HCT116 (cell line): ENCODE results near the gene PPP1R12B. TPM values are rescaled to one million over a fixed set of nuclear protein-coding genes. Genes with fewer than 3 reads are reported as not detected.

ENCODE experiments used
- ATAC-seq: fragments of 200-7000 bp; cut with Tn5 transposase; 2 replicates; pipeline ENCODE4 v1.9.1; 2020; ENCODE audit warnings: mild to moderate bottlenecking, moderate library complexity
- BruUV-seq: library from RNA; stranded (reverse); fragments of 400-500 nt; replicated peaks from 2 replicates; lab custom pipeline; 2021; lab: Mats Ljungman, UMichigan
- CTCF ChIA-PET: fragments of 300-600 bp; sonication (Branson Sonifier 250); formaldehyde crosslinking; loops from one replicate; lab custom pipeline; 2021; ENCODE audit warnings: antibody characterized with exemption; lab: Charles Lee
- POLR2A ChIA-PET: fragments of 300-600, 350-600 bp; sonication (Branson Sonifier 250); formaldehyde crosslinking; loops from one replicate; lab custom pipeline; 2021; ENCODE audit warnings: antibody characterized with exemption; lab: Charles Lee
- RAD21 ChIA-PET, 2 experiments: fragments of 300-600 bp; sonication (Branson Sonifier 250); formaldehyde crosslinking; loops; one replicate each; lab custom pipeline; 2023; ENCODE audit warnings: low total read pairs in 2 of 2; ENCODE audit not compliant: uncharacterized antibody in 2 of 2, unreplicated experiment in 2 of 2, low non-redundant PET in 1 of 2; lab: Charles Lee
- DNase-seq: peaks from one replicate; pipeline ENCODE4 v3.0.0-alpha.2; 2010; ENCODE audit warnings: low read depth, low spot score
- H2AFZ ChIP-seq: fragments of 200-600 bp; shearing (Covaris generic), sonication (generic); 2 replicates; pipeline ENCODE4 v1.6.1; 2017; ENCODE audit warnings: low read depth, mixed run types, mixed read lengths, antibody characterized with exemption, low read length; ENCODE audit not compliant: poor library complexity, severe bottlenecking
- H3K27ac ChIP-seq: 2 replicates; pipeline ENCODE4 v1.5.1; 2012; ENCODE audit warnings: low read depth, low read length
- H3K27me3 ChIP-seq: fragments of 200-600 bp; sonication (generic); 2 replicates; pipeline ENCODE4 v1.6.1; 2016; ENCODE audit warnings: mixed run types, low read length, mixed read lengths; ENCODE audit not compliant: insufficient read depth
- H3K36me3 ChIP-seq, 2 experiments: fragments of 200-500 bp in 1 of 2; fragments of 200-600 bp in 1 of 2; sonication (Bioruptor generic) in 1 of 2; sonication (generic) in 1 of 2; 2 replicates each; pipeline versions ENCODE4 v1.5.1 to v1.6.1; 2014 to 2016; ENCODE audit warnings: low read length in 2 of 2, inconsistent platforms in 1 of 2, mixed read lengths in 1 of 2, mixed run types in 1 of 2; ENCODE audit not compliant: insufficient read depth in 2 of 2, control insufficient read depth in 1 of 2
- H3K4me1 ChIP-seq, 2 experiments: fragments of 200-600 bp in 1 of 2; sonication (generic) in 1 of 2; 2 replicates each; pipeline versions ENCODE4 v1.5.1 to v1.6.1; 2012 to 2017; ENCODE audit warnings: low read length in 2 of 2, inconsistent platforms in 1 of 2, mild to moderate bottlenecking in 1 of 2, mixed read lengths in 1 of 2, mixed run types in 1 of 2, moderate library complexity in 1 of 2; ENCODE audit not compliant: insufficient read depth in 2 of 2, control insufficient read depth in 1 of 2
- H3K4me2 ChIP-seq: fragments of 200-600 bp; sonication (generic); 2 replicates; pipeline ENCODE4 v1.6.1; 2017; ENCODE audit warnings: mixed run types, low read length, mixed read lengths
- H3K4me3 ChIP-seq, 2 experiments: fragments of 200-600 bp in 1 of 2; sonication (generic) in 1 of 2; replicated peaks in 1 of 2; 2 replicates each; pipeline ENCODE4 v1.5.1; 2011 to 2016; ENCODE audit warnings: low read length in 2 of 2, control low read depth in 1 of 2, low read depth in 1 of 2, mild to moderate bottlenecking in 1 of 2, mixed read lengths in 1 of 2, mixed run types in 1 of 2
- H3K79me2 ChIP-seq: fragments of 200-600 bp; sonication (generic); 2 replicates; pipeline ENCODE4 v1.6.1; 2017; ENCODE audit warnings: mild to moderate bottlenecking, mixed run types, low read length, moderate library complexity, mixed read lengths; ENCODE audit not compliant: insufficient read depth
- H3K9ac ChIP-seq: fragments of 200-600 bp; sonication (generic); 2 replicates; pipeline ENCODE4 v1.6.1; 2016; ENCODE audit warnings: low read length, mixed read lengths
- H3K9me2 ChIP-seq: fragments of 200-600 bp; sonication (generic), shearing (Covaris generic); 2 replicates; pipeline ENCODE4 v1.6.1; 2017; ENCODE audit warnings: mixed run types, mild to moderate bottlenecking, moderate library complexity; ENCODE audit not compliant: insufficient read depth
- H3K9me3 ChIP-seq, 2 experiments: fragments of 200-500 bp in 1 of 2; fragments of 200-600 bp in 1 of 2; sonication (Bioruptor generic) in 1 of 2; sonication (generic) in 1 of 2; 2 replicates each; pipeline ENCODE4 v1.6.1; 2014 to 2017; ENCODE audit warnings: low read length in 2 of 2, mixed read lengths in 2 of 2, inconsistent platforms in 1 of 2, low read depth in 1 of 2, mild to moderate bottlenecking in 1 of 2, mixed run types in 1 of 2, moderate library complexity in 1 of 2; ENCODE audit not compliant: control insufficient read depth in 1 of 2, insufficient read depth in 1 of 2
- H4K20me1 ChIP-seq: fragments of 200-600 bp; sonication (generic), shearing (Covaris generic); 2 replicates; pipeline ENCODE4 v1.6.1; 2017; ENCODE audit warnings: mixed run types, mild to moderate bottlenecking, moderate library complexity; ENCODE audit not compliant: insufficient read depth
- CTCF ChIP-seq, 3 experiments: fragments of 200-600 bp in 1 of 3; sonication (generic) in 1 of 3; IDR thresholded peaks in 2 of 3; conservative IDR thresholded peaks in 1 of 3; 2 replicates each; pipeline ENCODE4 v1.5.1; 2012 to 2017; ENCODE audit warnings: low read depth in 2 of 3, low read length in 2 of 3, antibody characterized with exemption in 1 of 3, borderline replicate concordance in 1 of 3, control low read depth in 1 of 3, mild to moderate bottlenecking in 1 of 3, mixed read lengths in 1 of 3, mixed run types in 1 of 3, moderate library complexity in 1 of 3; ENCODE audit not compliant: insufficient read depth in 1 of 3
- ELF1 ChIP-seq: IDR thresholded peaks from 2 replicates; pipeline ENCODE4 v1.6.1; 2012; ENCODE audit warnings: low read depth, borderline replicate concordance
- POLR2A ChIP-seq: IDR thresholded peaks from 2 replicates; pipeline ENCODE4 v1.7.0; 2011; ENCODE audit warnings: borderline replicate concordance; ENCODE audit not compliant: insufficient read depth, insufficient read length; ENCODE audit errors: extremely low read depth
- RAD21 ChIP-seq: IDR thresholded peaks from 2 replicates; pipeline ENCODE4 v1.6.1; 2012; ENCODE audit warnings: low read depth, mild to moderate bottlenecking
- REST ChIP-seq: IDR thresholded peaks from 2 replicates; pipeline ENCODE4 v1.6.1; 2012; ENCODE audit warnings: low read depth
- SIN3A ChIP-seq: IDR thresholded peaks from 2 replicates; pipeline ENCODE4 v1.6.1; 2012; ENCODE audit warnings: low read depth
- SP1 ChIP-seq: IDR thresholded peaks from 2 replicates; pipeline ENCODE4 v1.6.1; 2012; ENCODE audit warnings: low read depth
- SRF ChIP-seq: IDR thresholded peaks from 2 replicates; pipeline ENCODE4 v1.6.1; 2012; ENCODE audit warnings: low read depth
- TCF7L2 ChIP-seq: IDR thresholded peaks from 2 replicates; pipeline ENCODE4 v1.7.0; 2011; ENCODE audit warnings: borderline replicate concordance, inconsistent platforms; ENCODE audit not compliant: insufficient read depth, insufficient read length; ENCODE audit errors: extremely low read depth
- YY1 ChIP-seq: IDR thresholded peaks from 2 replicates; pipeline ENCODE4 v1.6.1; 2011; ENCODE audit warnings: low read length, low read depth, moderate library complexity, mild to moderate bottlenecking; ENCODE audit not compliant: insufficient replicate concordance; ENCODE audit errors: extremely low read depth
- ZBTB33 ChIP-seq: IDR thresholded peaks from 2 replicates; pipeline ENCODE4 v1.6.1; 2011; ENCODE audit warnings: mild to moderate bottlenecking, low read length, moderate library complexity; ENCODE audit not compliant: insufficient replicate concordance; ENCODE audit errors: extremely low read depth
- ZFX ChIP-seq: fragments of 450-650 bp; IDR thresholded peaks from 2 replicates; pipeline ENCODE4 v1.6.1; 2017
- intact Hi-C: fragments of 100-400 bp; cut with micrococcal nuclease; formaldehyde crosslinking; loops from 2 replicates; pipeline ENCODE4 v1.10.0; 2022
- total RNA-seq: library from RNA; stranded (reverse); gene quantifications from one replicate; pipeline ENCODE4 v1.2.1, GENCODE V29; 2021; ENCODE audit not compliant: unreplicated experiment
- TF ChIP-seq, protein P1 (sequence below): IDR thresholded peaks from 2 replicates; pipeline ENCODE4 v1.6.1; 2012

The PPP1R12B gene
- total RNA-seq, 1 experiment from 2014 or later = 14.3 TPM

GRCh38 chr1:202376247-202376646, 27.7 kb downstream of the PPP1R12B start:
- TF ChIP-seq SRF (no peak), YY1 (no peak), ZBTB33 (no peak), POLR2A (no peak), CTCF (IDR thresholded peaks at IDR 0.05 in 2 of 3, conservative IDR thresholded peaks at IDR 0.05 in 1 of 3; ENCODE audit: borderline replicate concordance in 1 of 3, insufficient read depth in 1 of 3, low read depth in 2 of 3, low read length in 2 of 3) (no peak), SIN3A (no peak), SP1 (no peak), ELF1 (no peak), REST (no peak), RAD21 (no peak), ZFX (no peak), TCF7L2 (no peak)
- TF ChIP-seq, protein P1, sequence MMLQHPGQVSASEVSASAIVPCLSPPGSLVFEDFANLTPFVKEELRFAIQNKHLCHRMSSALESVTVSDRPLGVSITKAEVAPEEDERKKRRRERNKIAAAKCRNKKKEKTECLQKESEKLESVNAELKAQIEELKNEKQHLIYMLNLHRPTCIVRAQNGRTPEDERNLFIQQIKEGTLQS = no peak
- no TSS peak for BruUV-seq
- no peak overlapping the region for H3K4me2 ChIP-seq
- DNase-seq = no peak
- intact Hi-C loops = no loop called here
- peaks cover 19 to 24% of the 10 kb centered on the region in 2 experiments for H3K4me1 ChIP-seq
- no peak overlapping the region for H2AFZ ChIP-seq
- H3K36me3 ChIP-seq = no peaks in the 10 kb centered on the region
- ATAC-seq = no peak
- ChIA-PET CTCF (no interaction called here), RAD21 (no interaction called here), POLR2A (no interaction called here)
- H3K4me3 ChIP-seq = no peak overlapping the region
- H3K79me2 ChIP-seq = no peaks in the 10 kb centered on the region
- no peaks in the 10 kb centered on the region for H3K9me3 ChIP-seq
- H3K27me3 ChIP-seq = no peaks in the 10 kb centered on the region
- no peak overlapping the region for H3K9ac ChIP-seq
- H3K27ac ChIP-seq = no peak overlapping the region
- no peaks in the 10 kb centered on the region for H3K9me2 ChIP-seq
- H4K20me1 ChIP-seq = no peaks in the 10 kb centered on the region
